Thyroid gland (tissue), 4 donors: ENCODE data around the gene KLHL8.

Experiments
- CTCF ChIP-seq, 6 experiments: fragments of 200-600 bp in 3 of 6; fragments of 450-650 bp in 3 of 6; sonication (generic) in 3 of 6; IDR thresholded peaks; one replicate each; pipeline ENCODE4 v1.5.1; 2016 to 2019; ENCODE audit warnings: antibody characterized with exemption in 6 of 6, mild to moderate bottlenecking in 2 of 6, inconsistent platforms in 1 of 6, moderate library complexity in 1 of 6
- POLR2A ChIP-seq, 2 donors: fragments of 450-650 bp; IDR thresholded peaks; one replicate each; pipeline ENCODE4 v1.6.1; 2017; ENCODE audit warnings: antibody characterized with exemption in 2 of 2, mild to moderate bottlenecking in 2 of 2, moderate library complexity in 1 of 2

- TF ChIP-seq CTCF (IDR thresholded peaks at IDR 0.05) (no peak), POLR2A (IDR thresholded peaks at IDR 0.05) (no peak)
Observed at GRCh38 chr4:87121341-87122065, 98.9 kb downstream of the KLHL8 start.
